ENCODE data around the gene CYB561D2.

DNA sequence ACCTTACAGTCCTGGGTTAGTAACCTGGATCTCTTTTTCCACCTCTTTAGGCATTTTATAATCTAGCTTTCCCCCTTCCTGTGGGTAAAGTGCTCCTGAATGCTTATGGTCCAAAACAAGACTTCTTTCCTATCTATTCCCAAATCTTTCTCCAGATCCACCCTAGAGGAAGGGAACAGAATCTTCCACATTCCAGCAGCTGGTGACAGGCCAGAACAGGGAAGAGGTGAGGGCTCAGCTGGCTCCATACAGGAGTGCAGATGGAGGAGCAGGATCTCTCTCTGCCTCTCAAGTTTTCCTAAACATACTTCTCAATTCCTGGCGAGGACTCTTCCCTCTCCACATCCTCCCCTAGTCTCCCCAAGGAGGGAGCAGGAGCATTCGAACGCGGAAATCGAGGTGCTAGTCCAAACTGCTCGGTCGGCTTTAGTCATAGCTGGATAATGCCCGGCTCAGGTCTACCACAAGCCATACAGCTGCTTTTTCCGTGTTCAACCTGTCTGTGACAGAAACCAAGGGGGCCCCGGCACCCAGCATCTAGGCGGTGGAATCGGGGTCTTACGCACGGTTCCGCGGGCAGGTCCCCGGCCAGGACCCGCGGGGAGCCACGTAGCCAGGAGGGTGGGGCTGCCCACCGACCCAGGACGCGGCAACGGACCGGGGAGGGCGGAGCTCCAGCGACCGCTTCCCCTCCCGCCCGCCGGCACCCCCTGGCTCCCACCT, 14.0 kb upstream of the CYB561D2 start:
- TF ChIP-seq, protein P1, sequence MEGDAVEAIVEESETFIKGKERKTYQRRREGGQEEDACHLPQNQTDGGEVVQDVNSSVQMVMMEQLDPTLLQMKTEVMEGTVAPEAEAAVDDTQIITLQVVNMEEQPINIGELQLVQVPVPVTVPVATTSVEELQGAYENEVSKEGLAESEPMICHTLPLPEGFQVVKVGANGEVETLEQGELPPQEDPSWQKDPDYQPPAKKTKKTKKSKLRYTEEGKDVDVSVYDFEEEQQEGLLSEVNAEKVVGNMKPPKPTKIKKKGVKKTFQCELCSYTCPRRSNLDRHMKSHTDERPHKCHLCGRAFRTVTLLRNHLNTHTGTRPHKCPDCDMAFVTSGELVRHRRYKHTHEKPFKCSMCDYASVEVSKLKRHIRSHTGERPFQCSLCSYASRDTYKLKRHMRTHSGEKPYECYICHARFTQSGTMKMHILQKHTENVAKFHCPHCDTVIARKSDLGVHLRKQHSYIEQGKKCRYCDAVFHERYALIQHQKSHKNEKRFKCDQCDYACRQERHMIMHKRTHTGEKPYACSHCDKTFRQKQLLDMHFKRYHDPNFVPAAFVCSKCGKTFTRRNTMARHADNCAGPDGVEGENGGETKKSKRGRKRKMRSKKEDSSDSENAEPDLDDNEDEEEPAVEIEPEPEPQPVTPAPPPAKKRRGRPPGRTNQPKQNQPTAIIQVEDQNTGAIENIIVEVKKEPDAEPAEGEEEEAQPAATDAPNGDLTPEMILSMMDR (conservative IDR thresholded peaks at IDR 0.05; ENCODE audit: low read length) = no peak
- no peak for TF ChIP-seq EZH2phosphoT487 (IDR thresholded peaks at IDR 0.05; ENCODE audit: borderline replicate concordance, low read depth, low read length)
